IgD-negative memory B cell (primary cell): ENCODE results near the gene IL22RA1. TPM values are rescaled to one million over a fixed set of nuclear protein-coding genes. Genes with fewer than 3 reads are reported as not detected.

Experiments
- H3K27ac Mint-ChIP-seq, 3 donors: one replicate each; pipeline ENCODE4 v1.8.0; 2020 to 2022; ENCODE audit warnings: mild to moderate bottlenecking in 3 of 3, mixed read lengths in 3 of 3, moderate library complexity in 1 of 3
- H3K27me3 Mint-ChIP-seq: one replicate; pipeline ENCODE4 v1.8.0; 2021; ENCODE audit warnings: mixed read lengths
- H3K36me3 Mint-ChIP-seq: one replicate; pipeline ENCODE4 v1.8.0; 2020; ENCODE audit warnings: mild to moderate bottlenecking, mixed read lengths
- H3K4me1 Mint-ChIP-seq, 3 donors: one replicate each; pipeline ENCODE4 v1.8.0; 2020 to 2022; ENCODE audit warnings: mixed read lengths in 3 of 3, mild to moderate bottlenecking in 1 of 3
- H3K4me3 Mint-ChIP-seq, 4 donors: one replicate each; pipeline ENCODE4 v1.8.0; 2020 to 2022; ENCODE audit warnings: mild to moderate bottlenecking in 4 of 4, mixed read lengths in 4 of 4, moderate library complexity in 3 of 4
- H3K9me3 Mint-ChIP-seq, 3 donors: one replicate each; pipeline ENCODE4 v1.8.0; 2020 to 2021; ENCODE audit warnings: mixed read lengths in 3 of 3, mild to moderate bottlenecking in 1 of 3
- polyA plus RNA-seq: library from polyadenylated mRNA; unstranded; fragments of 300-500 nt; fragmentation: Illumina TruSeq; gene quantifications from one replicate; pipeline ENCODE4 v1.2.3, GENCODE V29; 2021

Gene IL22RA1
- polyA plus RNA-seq, 1 donor from 2014 or later, result not detected

DNA sequence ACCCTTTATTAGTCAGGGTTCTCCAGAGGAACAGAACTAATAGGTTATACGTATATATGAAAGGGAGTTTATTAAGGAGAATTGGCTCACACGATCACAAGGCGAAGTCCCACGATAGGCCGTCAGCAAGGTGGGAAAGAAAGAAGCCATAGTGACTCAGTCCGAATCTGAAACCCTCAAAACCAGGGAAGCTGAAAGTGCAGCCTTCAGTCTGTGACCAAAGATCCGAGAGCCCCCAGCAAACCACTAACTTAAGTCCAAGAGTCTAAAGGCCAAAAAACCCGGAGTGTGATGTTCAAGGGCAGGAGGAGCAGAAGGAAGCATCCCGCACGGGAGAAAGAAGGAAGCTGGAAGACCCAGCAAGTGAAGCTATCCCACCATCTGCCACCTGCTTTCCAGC lies 34.2 kb upstream of the IL22RA1 start:
- no peak overlapping the region for H3K27ac Mint-ChIP-seq
- peaks cover 15 to 29% (median 24%) of the 10 kb centered on the region in 3 donors for H3K4me1 Mint-ChIP-seq
- peak overlapping the region in 1 of 4 donors; percentile 40 for H3K4me3 Mint-ChIP-seq
- H3K36me3 Mint-ChIP-seq, result peaks cover 11% of the 10 kb centered on the region
- no peaks in the 10 kb centered on the region for H3K27me3 Mint-ChIP-seq
- peaks cover 0 to 7% (median 0%) of the 10 kb centered on the region in 3 donors for H3K9me3 Mint-ChIP-seq

DNA sequence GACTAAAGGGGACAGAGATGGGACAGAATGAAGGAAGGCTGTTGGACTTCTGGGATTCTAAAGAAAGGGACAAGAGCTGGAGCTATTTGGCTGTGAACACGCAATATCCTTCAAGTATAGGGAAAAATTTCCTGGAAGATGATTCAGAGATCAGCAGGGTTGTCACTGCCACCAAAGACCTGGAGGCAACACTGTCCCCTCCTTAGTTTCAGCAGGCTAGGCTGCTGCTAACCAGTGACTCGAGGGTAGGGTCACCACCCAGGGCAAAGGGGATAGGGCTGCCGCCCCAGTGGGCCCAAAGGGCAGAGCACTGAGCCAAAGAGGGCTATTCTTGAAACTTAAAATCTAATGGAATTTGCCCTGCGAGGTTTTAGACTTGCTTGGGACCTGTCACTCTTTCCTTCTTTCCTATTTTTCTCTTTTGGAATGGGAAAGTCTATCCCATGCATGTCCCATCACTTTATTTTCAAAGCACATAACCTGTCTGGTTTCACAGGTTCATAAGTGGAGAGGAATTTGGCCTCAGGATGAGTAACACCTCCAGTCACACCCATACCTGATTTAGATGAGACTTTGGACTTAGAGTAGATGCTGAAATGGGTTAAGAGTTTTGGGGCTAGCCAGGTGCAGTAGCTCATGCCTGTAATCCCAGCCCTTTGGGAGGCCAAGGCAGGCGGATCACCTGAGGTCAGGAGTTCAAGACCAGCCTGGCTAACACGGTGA lies 32.3 kb upstream of the IL22RA1 start:
- Mint-ChIP-seq H3K36me3 (peaks cover 11% of the 10 kb centered on the region), H3K27ac (no peak overlapping the region), H3K4me1 (peaks cover 13 to 35% (median 20%) of the 10 kb centered on the region in 3 donors), H3K9me3 (peaks cover 0 to 7% (median 0%) of the 10 kb centered on the region in 3 donors), H3K27me3 (no peaks in the 10 kb centered on the region), H3K4me3 (no peak overlapping the region)

DNA sequence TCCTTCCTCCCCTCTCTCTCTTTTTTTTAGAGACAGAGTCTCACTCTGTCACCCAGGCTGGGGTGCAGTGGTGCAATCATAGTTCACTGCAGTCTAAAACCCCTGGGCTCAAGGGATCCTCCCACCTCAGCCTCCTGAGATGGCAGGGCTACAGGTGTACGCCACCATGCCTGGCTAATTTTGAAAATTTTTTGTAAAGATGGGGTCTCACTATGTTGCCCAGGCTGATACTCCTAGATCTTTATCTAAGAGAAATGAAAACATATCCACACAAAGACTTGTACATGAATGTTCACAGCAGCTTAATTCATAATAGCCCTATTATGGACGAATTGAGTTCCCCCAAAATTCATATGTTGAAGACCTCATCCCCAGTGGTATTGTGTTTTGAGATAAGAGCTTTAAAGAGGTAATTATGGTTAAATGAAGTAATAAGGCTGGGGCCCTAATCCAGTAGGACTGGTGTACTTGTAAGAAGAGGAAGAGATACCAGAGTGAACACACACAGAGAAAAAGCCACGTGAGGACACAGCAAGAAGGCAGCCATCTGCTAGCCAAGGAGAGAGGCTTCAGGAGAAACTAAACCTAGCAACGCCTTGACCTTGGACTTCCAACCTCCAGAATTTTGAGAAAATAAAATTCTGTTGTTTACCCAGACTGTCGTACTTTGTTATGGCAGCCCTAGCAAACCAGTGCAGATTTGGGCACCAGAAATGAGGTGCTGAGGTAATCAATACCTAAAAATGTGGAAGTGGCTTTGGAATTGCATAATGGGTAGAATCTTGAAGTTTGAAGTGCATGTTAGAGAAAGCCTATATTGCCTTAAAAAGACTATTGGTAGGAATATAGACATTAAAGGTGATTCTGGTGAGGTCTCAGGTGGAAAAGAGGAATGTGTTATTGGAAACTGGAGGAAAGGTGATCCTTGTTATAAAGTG lies 31.0 kb upstream of the IL22RA1 start:
- Mint-ChIP-seq H3K27me3 (no peaks in the 10 kb centered on the region), H3K9me3 (peaks cover 0 to 7% (median 0%) of the 10 kb centered on the region in 3 donors), H3K27ac (no peak overlapping the region), H3K4me3 (no peak overlapping the region), H3K4me1 (peaks cover 12 to 35% (median 17%) of the 10 kb centered on the region in 3 donors), H3K36me3 (peaks cover 11% of the 10 kb centered on the region)

DNA sequence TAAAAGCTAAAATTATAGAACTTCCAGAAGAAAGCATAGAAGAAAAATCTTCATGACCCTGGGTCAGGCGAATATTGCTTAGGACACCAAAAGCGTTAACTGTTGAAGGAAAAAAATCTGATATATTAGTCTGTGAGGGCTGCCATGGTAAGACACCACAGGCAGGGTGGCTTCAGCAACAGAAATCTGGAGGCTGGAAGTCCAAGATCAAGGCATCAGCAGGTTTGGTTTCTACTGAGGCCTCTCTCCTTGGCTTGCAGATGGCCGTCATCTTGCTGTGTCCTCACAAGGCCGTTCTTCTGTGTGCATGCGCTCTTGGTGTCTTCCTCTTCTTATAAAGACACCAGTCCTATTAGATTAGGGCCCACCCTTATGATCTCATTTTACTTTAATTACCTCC lies 29.7 kb upstream of the IL22RA1 start:
- no peak overlapping the region for H3K4me3 Mint-ChIP-seq
- H3K4me1 Mint-ChIP-seq, result peaks cover 12 to 28% (median 17%) of the 10 kb centered on the region in 3 donors
- no peak overlapping the region for H3K27ac Mint-ChIP-seq
- H3K9me3 Mint-ChIP-seq, result peaks cover 0 to 7% (median 0%) of the 10 kb centered on the region in 3 donors
- no peaks in the 10 kb centered on the region for H3K27me3 Mint-ChIP-seq
- peaks cover 16% of the 10 kb centered on the region for H3K36me3 Mint-ChIP-seq

- H3K4me1 Mint-ChIP-seq, result peaks cover 3 to 11% (median 4%) of the 10 kb centered on the region in 3 donors
- no peaks in the 10 kb centered on the region for H3K27me3 Mint-ChIP-seq
- H3K9me3 Mint-ChIP-seq, result peaks cover 0 to 6% (median 0%) of the 10 kb centered on the region in 3 donors
- H3K4me3 Mint-ChIP-seq, result no peak overlapping the region
- no peak overlapping the region for H3K27ac Mint-ChIP-seq
- H3K36me3 Mint-ChIP-seq, result peaks cover 8% of the 10 kb centered on the region
Observed at GRCh38 chr1:24169286-24169685, 26.3 kb upstream of the IL22RA1 start.

- Mint-ChIP-seq H3K9me3 (no peaks in the 10 kb centered on the region), H3K27ac (no peak overlapping the region), H3K4me3 (no peak overlapping the region), H3K27me3 (no peaks in the 10 kb centered on the region), H3K4me1 (peaks cover 1 to 6% (median 4%) of the 10 kb centered on the region in 3 donors), H3K36me3 (peaks cover 5% of the 10 kb centered on the region)
Observed at GRCh38 chr1:24168245-24168644, 25.3 kb upstream of the IL22RA1 start.

DNA sequence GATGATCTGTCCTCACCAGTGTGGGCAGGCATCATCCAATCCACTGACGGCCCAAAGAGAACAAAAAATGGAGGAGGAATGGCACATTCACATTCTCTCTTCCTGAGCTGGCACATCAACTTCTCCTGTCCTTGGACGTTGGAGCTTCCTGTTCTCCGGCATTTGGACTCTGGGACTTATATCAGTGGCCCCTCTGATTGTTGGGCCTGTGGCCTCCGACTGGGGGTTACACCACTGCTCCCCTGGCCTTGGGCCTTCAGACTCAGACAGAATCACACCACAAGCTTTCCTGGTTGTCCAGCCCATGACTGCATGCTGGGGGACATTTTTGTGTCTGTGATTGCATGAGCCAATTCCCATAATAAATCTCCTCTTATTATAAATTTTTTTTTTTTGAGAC lies 24.1 kb upstream of the IL22RA1 start:
- no peaks in the 10 kb centered on the region for H3K9me3 Mint-ChIP-seq
- peaks cover 5% of the 10 kb centered on the region for H3K36me3 Mint-ChIP-seq
- H3K27ac Mint-ChIP-seq, result no peak overlapping the region
- H3K4me1 Mint-ChIP-seq, result peaks cover 5 to 7% (median 6%) of the 10 kb centered on the region in 3 donors
- no peak overlapping the region for H3K4me3 Mint-ChIP-seq
- no peaks in the 10 kb centered on the region for H3K27me3 Mint-ChIP-seq

DNA sequence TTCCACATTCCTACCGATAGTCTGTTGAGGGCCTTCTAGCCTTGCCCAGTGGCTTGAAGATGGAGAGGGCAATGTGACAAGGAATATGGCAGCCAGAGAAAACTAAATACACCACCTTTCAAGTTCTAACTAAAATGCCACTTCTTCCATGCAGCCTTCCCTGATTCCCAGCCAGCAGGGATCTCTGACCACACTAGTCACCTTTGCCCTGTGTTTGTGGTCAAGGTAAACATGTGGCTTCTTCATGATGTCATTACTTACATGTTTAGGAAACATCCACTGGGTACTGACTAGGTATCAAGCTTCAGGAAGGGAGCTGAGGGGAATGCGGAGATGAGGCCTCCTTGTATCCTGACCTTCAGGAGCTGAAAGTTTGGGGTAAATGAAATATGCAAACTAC lies 22.6 kb upstream of the IL22RA1 start:
- Mint-ChIP-seq H3K27ac (peak overlapping the region in 1 of 3 donors; percentile 59), H3K9me3 (no peaks in the 10 kb centered on the region), H3K4me3 (no peak overlapping the region), H3K27me3 (no peaks in the 10 kb centered on the region), H3K36me3 (peaks cover 5% of the 10 kb centered on the region), H3K4me1 (peaks cover 0 to 7% (median 3%) of the 10 kb centered on the region in 3 donors)

DNA sequence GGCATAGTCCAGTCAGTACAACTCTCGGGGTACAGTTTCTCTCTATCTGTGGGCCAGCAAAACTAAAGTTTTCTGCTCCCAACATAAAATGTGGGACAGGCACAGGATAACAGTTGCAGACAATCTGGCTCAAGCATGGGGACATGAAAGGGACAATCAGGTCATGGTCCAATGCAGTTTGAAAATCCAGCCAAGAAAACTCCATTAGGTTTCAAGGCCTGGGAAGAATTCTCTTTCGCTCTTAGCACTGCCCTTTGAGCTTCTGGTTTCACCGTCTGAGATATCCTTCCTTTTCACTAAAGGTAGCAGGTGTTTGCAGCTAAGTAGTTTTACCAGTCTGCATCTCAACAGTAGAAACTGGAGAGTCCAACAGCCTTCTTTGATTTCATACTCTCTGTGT lies 21.1 kb upstream of the IL22RA1 start:
- H3K4me3 Mint-ChIP-seq, result no peak overlapping the region

DNA sequence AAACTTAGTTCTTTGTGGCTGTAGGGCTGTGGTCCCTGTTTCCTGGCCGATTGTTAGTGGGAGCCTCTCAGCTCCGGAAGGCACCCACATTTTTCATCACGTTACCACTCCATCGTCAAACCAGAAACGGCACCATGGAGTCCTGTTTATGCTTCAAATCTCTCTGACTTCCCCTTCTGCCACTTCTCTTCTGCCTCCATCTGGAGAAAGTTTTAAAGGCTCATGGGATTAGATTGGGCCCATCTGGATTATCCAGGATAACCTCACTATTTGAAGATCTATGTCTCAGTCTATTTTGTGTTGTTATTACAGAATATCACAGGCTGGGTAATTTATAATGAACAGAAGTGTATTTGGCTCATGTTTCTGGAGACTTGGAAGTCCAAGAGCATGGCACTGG lies 19.3 kb upstream of the IL22RA1 start:
- H3K4me1 Mint-ChIP-seq, result peaks cover 0 to 5% (median 3%) of the 10 kb centered on the region in 3 donors
- H3K4me3 Mint-ChIP-seq, result no peak overlapping the region

More for the DNA sequence above, 21.1 kb upstream of the IL22RA1 start:
- Mint-ChIP-seq H3K27ac (no peak overlapping the region), H3K27me3 (no peaks in the 10 kb centered on the region), H3K36me3 (peaks cover 5% of the 10 kb centered on the region), H3K9me3 (no peaks in the 10 kb centered on the region), H3K4me1 (peaks cover 0 to 7% (median 3%) of the 10 kb centered on the region in 3 donors)

DNA sequence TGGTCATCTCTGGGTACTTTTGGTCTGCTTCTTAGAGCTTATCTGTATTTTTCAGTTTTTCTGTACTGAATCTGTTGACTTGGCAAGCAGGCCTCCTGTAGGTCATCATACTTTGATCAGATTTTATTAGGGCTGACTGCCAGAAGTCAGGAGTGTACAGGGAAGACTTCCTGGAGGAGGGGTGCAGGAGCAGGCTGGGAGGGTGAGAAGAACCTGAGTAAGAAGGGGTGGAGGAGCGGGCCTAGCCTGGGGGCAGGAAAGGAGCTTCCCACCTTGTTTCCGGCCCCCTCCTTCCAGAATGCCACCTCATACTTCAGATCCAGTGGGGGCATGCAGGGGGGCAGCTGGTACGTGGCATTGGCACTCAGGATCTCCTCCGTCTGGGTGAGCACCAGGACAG lies 18.3 kb upstream of the IL22RA1 start:
- Mint-ChIP-seq H3K4me3 (peak overlapping the region in 1 of 4 donors; percentile 63), H3K36me3 (peaks cover 6% of the 10 kb centered on the region), H3K9me3 (peaks cover 0 to 1% (median 0%) of the 10 kb centered on the region in 3 donors), H3K4me1 (peaks cover 0 to 5% (median 3%) of the 10 kb centered on the region in 3 donors), H3K27ac (no peak overlapping the region), H3K27me3 (no peaks in the 10 kb centered on the region)

More for the DNA sequence above, 19.3 kb upstream of the IL22RA1 start:
- Mint-ChIP-seq H3K36me3 (peaks cover 5% of the 10 kb centered on the region), H3K27me3 (no peaks in the 10 kb centered on the region), H3K27ac (peak overlapping the region in 1 of 3 donors; percentile 54), H3K9me3 (peaks cover 0 to 1% (median 0%) of the 10 kb centered on the region in 3 donors)

DNA sequence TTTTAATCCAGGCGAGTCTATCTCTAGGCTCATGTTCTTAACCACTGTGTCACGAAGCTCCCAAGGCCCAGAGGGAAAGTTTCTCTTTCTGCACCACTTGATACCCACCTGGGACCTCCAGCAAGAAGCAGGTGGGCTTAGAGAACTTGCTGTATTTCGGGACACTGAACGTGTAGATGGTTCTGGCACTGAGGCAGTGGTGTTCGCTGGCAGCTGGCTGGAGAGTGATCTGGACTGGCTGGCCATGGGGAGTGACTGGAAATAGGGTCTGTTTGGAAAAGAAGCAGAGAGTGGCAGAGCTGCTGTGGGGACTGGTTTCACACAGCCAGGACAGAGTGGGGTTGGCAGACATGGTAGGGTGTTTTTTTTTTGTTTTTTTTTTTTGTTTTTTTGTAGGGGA lies 16.4 kb upstream of the IL22RA1 start:
- peak overlapping the region in 1 of 3 donors; percentile 72 for H3K27ac Mint-ChIP-seq
- peaks cover 0 to 1% (median 0%) of the 10 kb centered on the region in 3 donors for H3K9me3 Mint-ChIP-seq
- H3K27me3 Mint-ChIP-seq, result no peaks in the 10 kb centered on the region
- peaks cover 9% of the 10 kb centered on the region for H3K36me3 Mint-ChIP-seq
- H3K4me1 Mint-ChIP-seq, result peaks cover 6 to 11% (median 10%) of the 10 kb centered on the region in 3 donors
- no peak overlapping the region for H3K4me3 Mint-ChIP-seq

DNA sequence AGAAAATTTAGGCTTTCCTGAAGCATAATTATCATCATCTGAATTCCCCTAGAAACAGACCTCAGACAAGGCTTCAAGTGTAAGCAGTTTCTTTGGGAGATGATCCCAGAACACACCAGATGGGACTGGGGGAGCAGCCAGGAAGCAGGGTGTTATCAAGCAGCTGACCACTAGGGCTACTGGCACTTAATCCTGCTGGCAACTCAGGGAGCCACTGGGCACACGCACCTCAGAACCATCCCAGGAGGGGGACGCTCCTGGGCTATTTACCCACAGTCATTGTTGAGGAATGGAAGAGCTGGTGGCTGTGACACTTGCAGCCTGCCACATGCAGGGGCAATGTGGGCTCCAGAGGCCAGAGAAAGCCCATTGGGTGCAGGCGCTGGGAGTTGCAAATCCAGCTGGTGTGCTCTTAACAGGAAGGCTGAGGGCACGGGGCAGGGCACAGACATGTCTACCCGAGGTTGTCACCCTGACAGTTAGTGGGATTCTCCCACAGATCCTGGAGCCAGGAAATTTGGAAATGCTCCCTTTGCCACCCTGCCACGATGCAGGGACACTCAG lies 15.1 kb upstream of the IL22RA1 start:
- Mint-ChIP-seq H3K4me1 (peaks cover 6 to 9% (median 9%) of the 10 kb centered on the region in 3 donors), H3K27ac (peak overlapping the region in 1 of 3 donors; percentile 31), H3K9me3 (peaks cover 0 to 1% (median 0%) of the 10 kb centered on the region in 3 donors), H3K4me3 (no peak overlapping the region), H3K27me3 (no peaks in the 10 kb centered on the region), H3K36me3 (peaks cover 9% of the 10 kb centered on the region)

DNA sequence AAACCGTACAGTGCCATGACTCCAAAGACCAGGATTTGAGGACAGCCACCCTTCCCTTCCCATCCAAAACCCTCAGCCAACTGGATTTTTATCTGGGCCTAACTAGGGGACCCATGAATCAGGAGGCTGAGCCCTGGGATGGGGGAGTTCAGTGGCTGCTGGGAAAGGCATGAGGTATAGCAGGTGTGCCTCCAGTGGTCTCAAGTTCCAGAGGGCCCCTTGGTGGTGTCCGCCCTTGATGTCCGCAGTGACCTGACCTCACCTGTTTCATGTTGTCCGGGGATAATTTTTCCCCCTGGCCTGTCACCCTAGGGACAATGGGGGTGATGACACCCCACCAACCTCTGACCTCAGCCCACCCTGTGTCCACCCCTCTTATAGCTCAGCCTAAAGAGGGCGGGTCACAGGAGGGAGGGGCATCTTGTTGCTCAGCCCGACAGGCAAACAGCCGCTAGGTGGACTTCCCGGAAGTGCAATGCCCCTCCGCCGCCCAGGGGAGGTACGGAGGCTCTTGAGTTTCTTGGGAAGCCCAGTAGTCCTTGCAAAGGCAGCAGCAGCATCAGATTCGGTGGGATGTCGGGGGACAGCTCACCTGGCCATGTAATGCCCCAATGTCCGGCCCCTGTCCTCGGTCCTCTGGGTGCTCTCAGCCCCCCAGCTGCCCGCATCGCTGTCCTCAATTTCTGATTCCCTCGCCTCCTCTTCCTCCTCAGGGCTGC lies 13.8 kb upstream of the IL22RA1 start:
- Mint-ChIP-seq H3K27ac (no peak overlapping the region), H3K36me3 (peaks cover 9% of the 10 kb centered on the region), H3K9me3 (peaks cover 0 to 1% (median 0%) of the 10 kb centered on the region in 3 donors), H3K27me3 (peaks cover 1% of the 10 kb centered on the region), H3K4me3 (no peak overlapping the region), H3K4me1 (peaks cover 6 to 7% (median 6%) of the 10 kb centered on the region in 3 donors)
